Activated CD8-positive, alpha-beta T cell treated with anti-CD3 and anti-CD28 coated beads for 36 hours (primary cell): ENCODE measurements around the gene PHEX. TPM values are rescaled to one million over a fixed set of nuclear protein-coding genes. Genes with fewer than 3 reads are reported as not detected.

Experiments used
- ATAC-seq: fragments of 200-7000 bp; cut with Tn5 transposase; one replicate; pipeline ENCODE4 v1.10.0; 2021; ENCODE audit warnings: mild to moderate bottlenecking, moderate library complexity
- CTCF ChIA-PET: fragments of 350-600 bp; sonication (Branson Sonifier 250); formaldehyde crosslinking; loops from one replicate; lab custom pipeline; 2021; ENCODE audit warnings: antibody characterized with exemption; lab: Charles Lee
- POLR2A ChIA-PET: fragments of 350-600 bp; sonication (Branson Sonifier 250); formaldehyde crosslinking; loops from one replicate; lab custom pipeline; 2021; ENCODE audit warnings: antibody characterized with exemption; lab: Charles Lee
- DNase-seq: peaks from one replicate; pipeline ENCODE4 v3.0.0-alpha.2; 2020
- H3K27ac Mint-ChIP-seq: one replicate; pipeline ENCODE4 v1.8.0; 2021; ENCODE audit warnings: mild to moderate bottlenecking, mixed read lengths
- H3K27me3 Mint-ChIP-seq: one replicate; pipeline ENCODE4 v1.8.0; 2021; ENCODE audit warnings: mixed read lengths
- H3K36me3 Mint-ChIP-seq: one replicate; pipeline ENCODE4 v1.8.0; 2021; ENCODE audit warnings: low read depth, mixed read lengths
- H3K4me1 Mint-ChIP-seq: one replicate; pipeline ENCODE4 v1.8.0; 2021; ENCODE audit warnings: low read depth, mixed read lengths
- H3K4me3 Mint-ChIP-seq: one replicate; pipeline ENCODE4 v1.8.0; 2021; ENCODE audit warnings: mild to moderate bottlenecking, moderate library complexity, mixed read lengths
- H3K9me3 Mint-ChIP-seq: one replicate; pipeline ENCODE4 v1.8.0; 2021; ENCODE audit warnings: mixed read lengths
- CTCF ChIP-seq: fragments of 200-600 bp; IDR thresholded peaks from one replicate; pipeline ENCODE4 v1.8.0; 2022; ENCODE audit warnings: antibody characterized with exemption, mild to moderate bottlenecking
- intact Hi-C: fragments of 100-400 bp; cut with micrococcal nuclease; formaldehyde crosslinking; loops from one replicate; pipeline ENCODE4 v1.10.0; 2022
- total RNA-seq, 2 experiments: library from RNA; stranded (reverse); gene quantifications; one replicate each; pipeline ENCODE4 v1.2.3, GENCODE V29; 2021

Gene PHEX
- total RNA-seq, 2 experiments from 2014 or later, result 22.7 to 25.2 TPM

- Mint-ChIP-seq H3K36me3 (peaks cover 39% of the 10 kb centered on the region), H3K4me1 (peaks cover 29% of the 10 kb centered on the region), H3K4me3 (peak overlapping the region; percentile 77), H3K27ac (peak overlapping the region; percentile 86), H3K27me3 (no peaks in the 10 kb centered on the region), H3K9me3 (peaks cover 2% of the 10 kb centered on the region)
- DNase-seq, result peak; percentile 77
- CTCF ChIA-PET, result interaction anchor here (0.7 to 1.4 kb wide), 3 partner anchors 21 to 56 kb away, joined by 3 to 5 read pairs (median 3); no protein-coding TSS in a partner anchor
- no peak for ATAC-seq
- TF ChIP-seq CTCF, result no peak
- intact Hi-C loops, result no loop called here
- POLR2A ChIA-PET, result interaction anchor here (1.0 kb wide), 1 partner anchor 29 kb away, joined by 3 read pairs; no protein-coding TSS in a partner anchor
Measured at GRCh38 chrX:22041907-22042530, 9.9 kb downstream of the PHEX start.

GRCh38 chrX:22043872-22044271, 11.7 kb downstream of the PHEX start:
- Mint-ChIP-seq H3K36me3 (peaks cover 46% of the 10 kb centered on the region), H3K27me3 (no peaks in the 10 kb centered on the region), H3K9me3 (peaks cover 2% of the 10 kb centered on the region), H3K4me3 (peak overlapping the region; percentile 24), H3K4me1 (peaks cover 21% of the 10 kb centered on the region), H3K27ac (no peak overlapping the region)
- ATAC-seq (no peak), DNase-seq (no peak)
- CTCF ChIA-PET, result no interaction called here
- intact Hi-C loops, result no loop called here
- POLR2A ChIA-PET, result no interaction called here
- no peak for TF ChIP-seq CTCF

- POLR2A ChIA-PET, result no interaction called here
- CTCF ChIA-PET, result no interaction called here
- Mint-ChIP-seq H3K27me3 (no peaks in the 10 kb centered on the region), H3K9me3 (peaks cover 2% of the 10 kb centered on the region), H3K36me3 (peaks cover 28% of the 10 kb centered on the region), H3K4me1 (peaks cover 16% of the 10 kb centered on the region), H3K27ac (no peak overlapping the region), H3K4me3 (no peak overlapping the region)
- ATAC-seq (no peak), DNase-seq (no peak)
- TF ChIP-seq CTCF, result no peak
- intact Hi-C loops, result no loop called here
Measured at GRCh38 chrX:22047468-22047867, 15.3 kb downstream of the PHEX start.

- POLR2A ChIA-PET, result interaction anchor here (0.8 kb wide), 1 partner anchor 16 kb away, joined by 3 read pairs; no protein-coding TSS in a partner anchor
- H3K4me3 Mint-ChIP-seq, result no peak overlapping the region
- intact Hi-C loops, result no loop called here
- DNase-seq, result no peak
- peaks cover 2% of the 10 kb centered on the region for H3K9me3 Mint-ChIP-seq
- no peak overlapping the region for H3K27ac Mint-ChIP-seq
- peaks cover 35% of the 10 kb centered on the region for H3K36me3 Mint-ChIP-seq
- H3K4me1 Mint-ChIP-seq, result peaks cover 25% of the 10 kb centered on the region
- no peak for ATAC-seq
- CTCF ChIA-PET, result interaction anchor here (1.5 kb wide), 1 partner anchor 68 kb away, joined by 3 read pairs; no protein-coding TSS in a partner anchor
- TF ChIP-seq CTCF, result no peak
- no peaks in the 10 kb centered on the region for H3K27me3 Mint-ChIP-seq
Measured at GRCh38 chrX:22053481-22053880, 21.4 kb downstream of the PHEX start.

- no peak for DNase-seq
- Mint-ChIP-seq H3K4me3 (no peak overlapping the region), H3K27me3 (no peaks in the 10 kb centered on the region), H3K27ac (no peak overlapping the region), H3K4me1 (peaks cover 48% of the 10 kb centered on the region), H3K9me3 (peaks cover 2% of the 10 kb centered on the region), H3K36me3 (peaks cover 35% of the 10 kb centered on the region)
- no peak for TF ChIP-seq CTCF
- no peak for ATAC-seq
- intact Hi-C loops, result no loop called here
- ChIA-PET CTCF (no interaction called here), POLR2A (no interaction called here)
Measured at GRCh38 chrX:22056235-22056634, 24.1 kb downstream of the PHEX start.
